DOHH2 (cell line): ENCODE results near the gene SGCD.

Source experiments
- EZH2phosphoT487 ChIP-seq: fragments of 200-600 bp; sonication (generic); IDR thresholded peaks from 2 replicates; pipeline ENCODE4 v1.6.1; 2017; ENCODE audit warnings: borderline replicate concordance, mild to moderate bottlenecking, antibody characterized with exemption, low read length, moderate library complexity, mixed read lengths
- TF ChIP-seq, protein P1 (sequence below): fragments of 200-600 bp; sonication (generic); IDR thresholded peaks from one replicate; pipeline ENCODE4 v1.5.1; 2014; ENCODE audit warnings: antibody characterized with exemption, mild to moderate bottlenecking, low read depth, low read length; ENCODE audit not compliant: poor library complexity, severe bottlenecking

DNA sequence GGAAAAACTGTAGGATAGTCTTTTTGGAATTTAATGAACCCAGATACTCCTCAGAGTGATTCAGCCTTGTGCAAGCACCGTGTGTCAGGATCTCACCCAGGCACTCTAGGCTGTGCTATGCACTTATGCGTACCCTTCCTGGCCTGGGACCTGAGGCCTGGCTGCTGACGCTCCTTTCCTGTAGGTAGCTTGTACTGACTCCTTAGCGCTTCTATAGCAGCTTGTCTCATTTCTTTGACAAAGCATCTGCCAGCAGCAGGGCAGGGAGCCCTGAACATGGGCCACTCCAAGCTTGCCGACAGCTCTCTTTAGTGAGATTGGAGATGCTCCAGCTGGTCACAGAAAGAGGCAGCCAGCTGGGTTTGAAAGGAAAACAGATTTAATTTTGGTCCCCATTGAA is 147.3 kb downstream of the SGCD start:
- TF ChIP-seq, protein P1, sequence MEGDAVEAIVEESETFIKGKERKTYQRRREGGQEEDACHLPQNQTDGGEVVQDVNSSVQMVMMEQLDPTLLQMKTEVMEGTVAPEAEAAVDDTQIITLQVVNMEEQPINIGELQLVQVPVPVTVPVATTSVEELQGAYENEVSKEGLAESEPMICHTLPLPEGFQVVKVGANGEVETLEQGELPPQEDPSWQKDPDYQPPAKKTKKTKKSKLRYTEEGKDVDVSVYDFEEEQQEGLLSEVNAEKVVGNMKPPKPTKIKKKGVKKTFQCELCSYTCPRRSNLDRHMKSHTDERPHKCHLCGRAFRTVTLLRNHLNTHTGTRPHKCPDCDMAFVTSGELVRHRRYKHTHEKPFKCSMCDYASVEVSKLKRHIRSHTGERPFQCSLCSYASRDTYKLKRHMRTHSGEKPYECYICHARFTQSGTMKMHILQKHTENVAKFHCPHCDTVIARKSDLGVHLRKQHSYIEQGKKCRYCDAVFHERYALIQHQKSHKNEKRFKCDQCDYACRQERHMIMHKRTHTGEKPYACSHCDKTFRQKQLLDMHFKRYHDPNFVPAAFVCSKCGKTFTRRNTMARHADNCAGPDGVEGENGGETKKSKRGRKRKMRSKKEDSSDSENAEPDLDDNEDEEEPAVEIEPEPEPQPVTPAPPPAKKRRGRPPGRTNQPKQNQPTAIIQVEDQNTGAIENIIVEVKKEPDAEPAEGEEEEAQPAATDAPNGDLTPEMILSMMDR = no peak
- no peak for TF ChIP-seq EZH2phosphoT487
